Inferior parietal cortex (tissue), 1 donor: Measurements from ENCODE around the gene TMEM80.
"Not testable (repeated sequence)": the region's sequence is repeated elsewhere in the genome, so short reads cannot be mapped to it uniquely, and the experiment has no call there.

Experiments used
- DNase-seq: peaks from one replicate; pipeline ENCODE4 v3.0.0-alpha.2; 2016; ENCODE audit errors: extremely low spot score

The TMEM80 gene

DNA sequence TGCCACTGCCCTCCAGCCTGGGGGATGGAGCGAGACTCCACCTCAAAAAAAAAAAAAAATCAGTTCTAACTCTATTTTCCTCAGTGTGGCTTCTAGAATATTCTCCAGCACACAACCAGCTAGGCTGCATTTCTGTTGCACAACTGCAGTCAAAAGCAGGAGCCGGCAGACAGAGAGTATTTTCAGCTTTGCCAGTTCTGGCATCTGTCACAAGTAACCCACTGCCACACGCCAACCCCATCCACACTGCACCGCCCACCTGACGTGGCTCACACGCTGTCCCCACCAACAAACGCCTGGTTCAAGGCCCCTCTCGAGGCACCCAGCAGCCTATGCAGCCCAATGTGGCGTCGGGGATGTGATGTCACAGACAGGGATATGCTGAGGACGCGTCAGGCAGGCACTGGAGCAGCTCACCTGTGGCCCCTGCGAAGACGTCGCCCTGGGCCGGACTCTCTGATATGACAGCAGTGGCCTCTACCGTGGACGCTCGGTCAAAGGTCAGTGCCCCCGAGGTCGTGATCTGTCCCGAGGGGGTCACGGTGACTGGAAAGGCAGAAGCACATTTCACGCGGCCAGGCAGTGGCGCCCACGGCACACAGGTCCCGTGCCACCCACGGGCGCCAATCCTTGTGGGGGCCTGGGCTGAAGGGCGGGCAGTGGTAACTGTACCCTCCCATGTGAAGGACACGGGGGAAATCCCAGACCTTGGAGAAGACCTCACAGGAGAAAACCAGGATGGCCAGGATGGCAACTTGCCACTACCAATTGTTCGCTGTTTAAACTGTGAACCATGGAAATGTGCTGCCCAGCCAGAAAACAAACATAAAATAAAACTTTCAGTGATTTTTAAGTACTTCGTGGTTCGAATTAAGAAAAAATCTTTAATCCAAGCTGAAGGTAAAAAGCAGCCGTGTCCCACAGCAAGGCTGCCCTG, 16.1 kb upstream of the TMEM80 start:
- DNase-seq: no peak

DNA sequence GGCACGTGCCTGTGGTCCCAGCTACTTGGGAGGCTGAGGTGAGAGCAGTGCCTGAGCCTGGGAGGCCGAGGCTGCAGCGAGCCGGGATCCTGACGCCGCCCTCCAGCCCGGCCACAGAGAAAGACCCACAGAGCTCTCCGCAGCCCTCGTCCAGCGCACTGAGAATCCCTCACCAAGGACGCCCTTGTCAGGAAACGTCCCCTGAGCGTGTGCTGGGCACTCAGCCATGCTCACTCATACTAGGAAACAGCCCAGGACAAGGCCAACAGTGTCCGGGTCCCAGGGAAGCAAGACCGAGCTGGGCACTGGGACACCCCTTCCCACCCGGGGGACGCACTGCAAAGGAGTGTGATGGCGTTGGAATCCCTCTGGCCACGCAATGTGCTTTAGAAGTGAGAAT, 15.1 kb upstream of the TMEM80 start:
- no peak for DNase-seq

DNA sequence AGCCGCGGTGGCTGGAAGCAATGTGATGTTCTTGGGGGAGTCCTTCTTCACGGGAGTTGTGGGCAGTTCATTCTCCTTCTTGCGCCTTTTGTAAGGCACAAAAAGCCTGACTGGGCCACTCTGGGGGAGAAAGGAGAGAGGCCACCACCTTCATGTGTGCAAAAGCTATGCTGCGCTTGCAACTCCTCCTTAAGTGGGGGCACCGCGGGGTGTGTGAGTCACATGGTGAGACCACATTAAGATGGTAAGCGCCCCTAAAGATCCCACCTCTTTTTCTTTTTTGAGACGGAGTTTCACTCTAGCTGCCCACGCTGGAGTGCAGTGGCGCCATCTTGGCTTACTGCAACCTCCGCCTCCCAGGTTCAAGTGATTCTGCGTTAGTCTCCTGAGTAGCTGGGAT, 14.6 kb upstream of the TMEM80 start:
- no peak for DNase-seq

DNA sequence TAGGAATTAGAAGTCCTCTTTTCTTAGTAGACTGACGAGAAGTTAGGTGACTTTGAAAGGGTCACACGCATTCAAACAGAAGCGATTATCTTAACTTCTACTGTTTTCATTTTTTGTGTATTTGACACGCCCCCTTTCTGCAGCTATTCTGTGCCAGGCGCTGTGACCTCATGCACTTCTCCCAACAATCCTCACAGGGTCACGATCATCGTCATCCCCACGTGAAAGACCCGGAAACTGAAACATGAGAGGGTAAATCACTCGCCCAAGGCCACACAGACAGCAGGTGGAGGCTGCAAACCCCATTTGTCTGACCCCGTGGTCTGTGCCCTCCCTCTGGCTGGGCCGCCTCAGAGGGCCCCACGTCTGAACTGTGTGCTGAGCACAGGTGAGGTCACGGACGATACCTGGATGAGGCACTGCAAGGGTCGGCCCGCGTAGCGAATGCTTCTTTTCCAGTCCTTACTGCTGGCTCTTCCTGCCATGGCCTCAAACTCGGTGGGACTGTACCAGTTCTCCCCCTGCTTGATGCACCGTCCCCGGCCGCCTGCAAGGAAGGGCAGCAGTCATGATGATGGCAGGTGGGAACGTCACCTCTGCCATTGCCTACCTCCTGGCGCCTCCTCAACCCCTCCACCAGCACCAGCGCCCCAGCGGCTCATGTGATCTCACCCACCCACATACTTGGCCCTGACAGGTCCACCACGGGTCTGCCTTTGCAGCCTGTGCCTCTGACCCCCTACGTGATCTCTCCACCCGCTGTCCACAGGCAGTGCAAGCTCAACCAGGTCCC, 9.0 kb upstream of the TMEM80 start:
- no peak for DNase-seq

DNA sequence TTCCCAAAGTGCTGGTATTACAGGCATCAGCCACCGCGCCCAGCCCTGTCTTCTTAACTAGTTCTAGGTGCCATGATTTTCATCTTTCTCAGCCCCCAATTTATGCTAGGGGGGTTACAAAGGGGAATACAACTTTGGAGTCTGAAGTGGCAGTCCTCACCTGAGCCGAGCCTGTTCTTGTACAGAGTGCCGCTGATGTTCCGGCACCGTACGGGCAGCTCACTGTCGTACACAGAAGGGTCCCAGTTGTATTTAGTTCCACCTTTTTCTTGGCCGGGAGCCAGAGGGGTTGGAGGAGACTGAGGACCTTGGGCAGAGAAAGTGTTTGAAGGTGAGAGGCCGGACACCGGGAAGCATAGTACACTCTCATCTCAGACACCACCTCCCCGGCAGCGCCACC, 7.9 kb upstream of the TMEM80 start:
- DNase-seq: no peak

DNA sequence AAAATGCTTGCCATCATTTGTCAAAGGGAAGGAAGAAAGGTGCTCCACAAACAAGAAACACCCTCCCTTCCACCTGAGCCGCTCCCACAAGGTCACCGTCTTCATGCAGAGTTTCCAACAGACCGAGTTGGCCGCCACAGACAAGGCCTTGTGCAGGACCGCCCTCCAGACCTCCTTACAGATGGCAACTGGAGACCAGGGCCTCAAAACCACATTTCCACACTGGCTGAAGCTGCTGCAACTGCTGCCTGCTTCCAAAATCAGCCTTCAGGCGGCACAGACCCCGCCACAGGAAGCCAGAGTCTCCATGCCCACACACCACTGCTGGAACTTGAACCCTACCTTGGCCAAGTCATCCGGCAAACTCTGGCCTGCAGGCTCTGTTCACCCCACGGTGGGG, 6.9 kb upstream of the TMEM80 start:
- no peak for DNase-seq

DNA sequence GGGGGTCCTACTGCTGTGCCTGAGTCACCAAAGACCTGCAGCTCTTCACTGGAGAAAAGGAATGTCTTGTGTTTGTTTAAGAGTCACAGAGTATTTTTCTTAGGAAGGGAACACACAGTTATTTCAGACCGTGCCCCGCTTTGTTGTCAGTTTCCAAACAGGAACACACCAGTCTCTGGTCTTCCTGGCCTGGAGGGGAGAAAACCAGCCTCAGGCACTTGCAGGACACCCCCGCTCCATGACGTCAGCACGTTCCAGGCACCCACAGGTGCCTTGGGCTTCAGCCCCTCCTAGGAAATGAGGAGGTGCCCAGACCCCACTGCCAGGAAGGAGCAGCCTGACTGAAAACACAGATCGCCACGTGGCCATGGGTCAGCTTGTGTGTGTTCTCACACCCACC, 6.0 kb upstream of the TMEM80 start:
- no peak for DNase-seq

DNA sequence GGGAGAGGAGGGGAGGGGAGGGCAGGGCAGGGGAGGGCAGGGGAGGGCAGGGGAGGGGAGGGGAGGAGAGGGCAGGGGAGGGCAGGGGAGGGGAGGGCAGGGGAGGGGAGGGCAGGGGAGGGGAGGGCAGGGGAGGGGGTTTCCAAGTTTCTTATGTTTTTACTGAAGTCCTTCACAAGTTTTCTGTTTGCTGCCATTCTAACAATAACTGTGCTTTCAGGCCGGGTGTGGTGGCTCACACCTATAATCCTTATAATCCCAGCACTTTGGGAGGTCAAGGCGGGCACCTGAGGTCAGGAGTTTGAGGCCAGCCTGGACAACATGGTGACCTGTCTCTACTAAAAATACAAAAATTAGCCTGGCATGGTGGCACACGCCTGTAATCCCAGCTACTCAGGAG, 5.4 kb upstream of the TMEM80 start:
- not testable (repeated sequence) for DNase-seq

DNA sequence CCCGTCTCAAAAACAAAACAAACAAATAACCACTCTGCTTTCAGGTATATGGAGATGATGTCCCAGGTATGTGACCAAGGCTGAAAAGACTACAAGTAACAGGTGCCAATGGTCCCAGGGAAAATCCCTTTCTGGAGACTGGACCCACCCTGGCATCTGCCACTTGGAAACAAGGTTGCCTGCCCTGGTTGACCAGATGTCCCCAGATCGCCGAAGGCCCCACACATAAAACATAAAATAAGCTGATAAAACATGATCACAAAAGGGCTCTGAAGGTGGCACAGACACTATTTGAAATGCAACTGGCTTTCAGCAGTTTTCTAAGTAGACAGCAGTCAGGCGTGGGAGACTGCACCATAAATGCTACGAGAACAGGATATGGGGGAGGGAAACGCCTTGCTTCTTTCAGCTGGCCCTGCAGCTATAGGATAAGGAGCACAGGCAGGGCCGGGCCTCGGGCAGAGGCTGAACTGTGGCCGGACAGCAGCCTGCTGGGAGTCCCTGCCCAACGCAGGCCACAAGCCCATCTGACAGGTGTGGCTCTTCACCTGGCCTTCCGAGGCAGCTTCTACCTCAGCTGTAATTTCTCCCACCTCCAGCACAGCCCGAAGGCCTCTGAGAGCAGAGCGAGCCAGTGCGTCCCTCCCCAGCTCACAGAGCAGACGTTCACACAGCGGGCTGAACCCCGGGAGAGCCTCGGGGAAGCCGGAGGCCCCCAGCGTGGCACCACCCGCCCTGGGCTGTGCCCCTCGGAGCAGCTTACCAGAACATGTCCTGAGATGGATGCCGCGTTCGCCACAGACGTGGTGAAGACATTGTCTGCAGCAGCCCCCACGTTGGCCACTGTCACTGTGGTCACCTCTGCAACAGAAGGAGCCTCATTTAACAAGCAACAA, 4.6 kb upstream of the TMEM80 start:
- DNase-seq: no peak

DNA sequence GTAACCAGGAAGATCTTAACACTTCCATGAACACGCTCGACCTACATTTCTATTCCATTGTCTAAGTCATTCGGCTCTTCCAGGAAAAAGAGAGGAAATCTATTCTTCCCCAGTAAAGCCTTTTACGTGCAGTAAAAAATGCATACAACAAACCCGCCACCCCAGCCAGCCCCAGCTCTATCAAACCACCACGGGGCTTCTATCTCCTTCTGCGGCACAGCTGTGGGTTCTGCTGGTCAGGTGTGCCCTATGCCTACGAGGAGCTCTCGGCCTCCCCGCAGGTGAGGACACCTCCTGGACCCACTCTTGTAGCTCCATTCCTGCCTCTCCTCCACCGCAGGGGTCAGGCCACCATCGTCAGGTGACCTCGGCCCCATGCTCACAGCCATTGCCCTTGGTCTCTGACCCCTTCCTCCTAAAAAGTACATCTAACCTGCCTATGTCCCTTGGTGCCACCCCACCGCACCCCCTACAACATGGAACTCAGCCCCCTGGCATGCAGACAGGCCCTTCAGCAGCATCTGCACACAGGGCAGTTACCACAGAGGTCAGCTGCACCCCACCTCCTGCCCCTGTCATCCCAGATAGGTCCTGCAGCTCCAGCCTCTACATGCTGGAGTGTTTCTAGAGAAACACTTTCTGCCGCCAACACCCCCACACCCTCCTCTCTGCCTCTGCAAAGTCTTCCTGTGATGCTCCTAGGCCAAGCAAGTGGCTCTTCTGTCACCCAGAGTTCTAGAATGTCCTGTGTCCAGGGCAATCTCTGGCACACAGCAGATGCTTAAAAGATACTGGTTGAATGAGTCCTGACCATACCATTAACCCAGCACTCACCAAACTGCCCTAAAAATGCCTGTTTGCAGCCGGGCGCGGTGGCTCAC, 3.7 kb upstream of the TMEM80 start:
- no peak for DNase-seq

DNA sequence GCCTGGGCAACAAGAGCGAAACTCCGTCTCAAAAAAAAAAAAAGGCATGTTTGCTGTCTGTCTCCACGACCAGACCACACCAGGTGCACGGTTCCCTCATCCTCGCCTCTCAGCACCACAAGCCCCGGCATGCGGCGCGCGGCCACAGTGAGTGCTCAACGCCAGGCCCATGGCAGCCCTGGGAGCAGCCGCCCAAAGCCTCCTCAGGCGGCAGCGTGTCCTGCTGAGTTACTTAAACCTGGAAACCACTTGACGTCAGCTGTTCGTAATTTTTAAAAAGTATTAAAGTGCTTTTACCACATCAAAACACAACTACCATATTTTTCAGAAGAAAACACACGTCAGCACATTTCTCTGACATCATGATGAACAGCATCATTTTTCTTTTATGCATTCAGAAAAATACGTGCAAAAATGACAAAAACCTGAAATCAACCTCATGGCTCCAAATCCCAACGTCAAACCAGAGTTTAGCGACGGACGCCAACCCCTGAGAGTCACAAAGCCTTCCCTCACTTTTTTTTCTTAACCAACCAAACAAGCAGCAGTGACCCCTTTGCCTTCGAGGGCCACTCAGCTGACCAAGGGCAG, 2.7 kb upstream of the TMEM80 start:
- no peak for DNase-seq

DNA sequence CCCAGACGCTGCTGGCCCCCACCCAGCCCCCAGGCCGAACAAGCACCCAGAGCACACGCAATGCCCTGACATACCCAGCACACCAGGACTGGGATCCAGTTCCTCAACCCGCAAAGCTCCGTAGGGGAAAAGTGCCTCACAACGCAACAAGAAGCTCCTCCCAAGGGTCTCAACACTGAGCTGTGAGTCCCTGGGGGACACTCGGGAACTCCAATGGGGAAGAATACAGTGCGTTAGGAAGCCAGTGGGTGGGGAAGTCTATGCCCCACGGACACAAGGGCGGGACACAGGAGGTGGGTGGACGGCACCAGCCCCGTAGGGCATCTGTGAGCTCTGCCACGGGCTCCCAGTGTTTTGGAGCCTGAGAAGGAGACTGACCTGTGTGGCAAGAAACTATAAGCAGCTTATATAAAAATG, 2.2 kb upstream of the TMEM80 start:
- DNase-seq: no peak

DNA sequence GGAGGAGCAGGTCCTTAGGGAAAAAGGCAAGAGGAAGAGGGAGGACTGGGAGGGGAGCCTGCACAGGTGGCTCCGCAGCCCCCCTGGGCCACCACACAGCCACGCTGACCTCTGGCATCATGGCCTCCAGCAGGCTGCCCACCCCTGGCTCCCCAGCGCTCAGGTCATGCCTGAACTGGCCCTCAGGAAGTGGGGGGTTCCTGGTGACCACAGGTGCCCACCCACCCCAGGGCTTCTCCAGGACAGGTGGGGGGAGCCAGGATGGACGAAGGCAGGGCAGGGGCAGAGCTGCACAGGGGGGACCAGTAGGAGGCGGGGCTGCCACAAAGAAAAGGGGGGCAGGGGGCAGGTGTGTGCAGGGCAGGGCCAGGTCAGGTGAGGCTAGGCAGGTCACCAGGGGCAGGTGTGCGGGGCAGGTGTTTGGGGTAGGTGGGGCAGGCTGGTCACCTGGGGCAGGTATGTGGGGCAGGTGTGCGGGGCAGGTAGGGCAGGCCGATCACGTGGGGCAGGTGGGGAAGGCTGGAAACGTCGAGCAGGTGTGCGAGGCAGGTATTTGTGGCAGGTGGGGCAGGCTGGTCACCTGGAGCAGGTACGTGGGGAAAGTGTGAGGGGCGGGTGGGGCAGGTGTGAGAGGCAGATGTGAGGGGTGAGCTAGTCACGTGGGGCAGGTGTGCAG, 1.6 kb upstream of the TMEM80 start:
- no peak for DNase-seq

DNA sequence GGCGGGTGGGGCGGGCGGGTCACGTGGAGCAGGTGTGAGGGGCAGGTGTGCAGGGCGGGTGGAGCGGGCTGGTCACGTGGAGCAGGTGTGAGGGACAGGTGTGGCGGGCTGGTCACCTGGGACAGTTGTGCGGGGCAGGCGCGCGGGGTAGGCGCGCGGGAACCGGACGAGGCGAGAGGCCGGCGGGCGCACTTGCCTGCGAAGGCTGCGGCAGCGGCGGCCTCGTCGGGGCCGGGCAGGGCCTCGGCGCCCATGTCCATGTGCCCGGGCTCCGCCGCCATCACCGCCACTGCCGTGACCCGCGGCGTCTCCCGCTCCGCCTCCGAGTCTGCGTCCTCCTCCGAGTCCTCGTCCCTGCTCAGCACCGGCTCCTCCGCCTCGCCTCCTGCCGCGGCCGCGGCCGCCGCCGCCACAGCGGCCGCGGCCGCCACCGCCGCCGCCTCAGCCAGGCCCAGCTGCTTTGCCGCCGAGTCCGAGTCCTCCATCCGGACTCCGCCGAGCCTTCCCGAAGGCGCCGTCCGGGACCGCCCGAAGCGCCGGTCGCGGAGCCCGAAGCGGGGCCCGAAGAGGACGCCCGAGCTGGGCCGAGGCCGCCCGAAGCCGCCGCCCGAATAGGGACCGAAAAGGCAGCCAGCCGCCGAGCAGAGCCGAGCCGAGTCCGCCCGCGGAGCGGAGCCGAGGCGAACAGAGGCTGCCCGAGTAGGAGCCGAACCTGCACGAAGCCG, 891 bp upstream of the TMEM80 start, which contains the start of gene DEAF1:
Gene DEAF1, minus strand, starts transcription at position 660 of the 725 bp plus-strand sequence. Its CDS starts 175 bp downstream, at position 485.
- peak; percentile 95 for DNase-seq

DNA sequence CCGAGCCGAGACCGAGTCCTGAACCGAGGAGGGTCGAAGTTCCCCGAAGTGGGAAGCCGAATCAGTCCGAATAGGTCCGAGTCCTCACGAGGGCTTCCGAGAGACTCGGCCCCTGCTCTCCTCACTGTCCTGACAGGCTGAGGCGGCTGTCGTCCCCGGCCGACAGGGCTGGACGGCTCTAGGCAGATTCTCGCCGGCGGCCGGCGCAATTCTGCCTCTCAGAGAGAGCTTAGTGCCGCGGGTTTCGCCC, 403 bp upstream of the TMEM80 start:
- DNase-seq: no peak

DNA sequence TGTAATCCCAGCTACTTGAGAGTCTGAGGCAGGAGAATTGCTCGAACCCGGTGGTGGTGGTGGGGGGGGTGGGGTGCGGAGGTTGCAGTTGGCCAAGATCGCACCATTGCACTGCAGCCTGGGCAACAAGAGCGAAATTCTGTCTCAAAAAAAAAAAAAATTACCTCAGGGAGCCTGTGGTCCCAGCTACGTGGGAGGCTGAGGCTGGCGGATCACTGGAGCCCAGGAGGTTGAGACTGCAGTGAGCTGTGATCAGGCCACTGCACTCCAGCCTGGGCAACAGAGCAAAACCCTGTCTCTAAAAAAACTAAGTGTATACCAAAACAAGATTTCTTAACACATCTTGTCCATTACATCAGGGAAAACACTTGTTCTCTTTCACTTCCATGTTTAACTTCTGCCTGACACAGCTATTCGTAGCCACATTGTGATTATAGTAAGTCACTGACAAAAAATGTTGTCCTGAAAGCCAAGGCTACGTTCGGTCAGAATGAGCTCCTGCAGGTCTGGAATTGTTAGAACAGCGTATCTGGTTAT, 1.4 kb downstream of the TMEM80 start:
- no peak for DNase-seq

DNA sequence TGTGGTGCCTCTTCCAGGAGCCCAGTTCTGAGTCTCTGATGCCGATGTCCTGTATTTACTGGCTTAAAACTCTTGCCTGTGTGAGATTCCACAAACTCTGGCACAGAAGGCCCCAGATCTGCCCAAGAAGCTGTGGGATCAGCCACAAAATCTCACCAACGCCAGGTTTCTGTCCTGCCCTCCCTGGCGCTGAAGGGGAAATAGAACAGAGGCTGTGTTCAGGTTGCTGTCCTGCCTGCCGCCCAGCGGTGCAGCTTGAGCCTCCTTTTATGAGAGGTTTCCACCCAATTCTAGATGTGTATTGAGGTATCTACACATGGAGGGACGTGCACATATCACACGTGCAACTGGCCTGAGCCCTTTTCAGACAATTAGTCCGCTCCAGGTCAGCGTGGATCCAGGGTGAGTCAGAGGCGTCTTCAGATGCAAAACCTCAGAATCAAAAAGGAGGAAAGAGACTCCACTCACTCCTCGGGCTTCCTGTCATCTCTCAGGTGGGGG, 2.2 kb downstream of the TMEM80 start:
- DNase-seq: no peak

DNA sequence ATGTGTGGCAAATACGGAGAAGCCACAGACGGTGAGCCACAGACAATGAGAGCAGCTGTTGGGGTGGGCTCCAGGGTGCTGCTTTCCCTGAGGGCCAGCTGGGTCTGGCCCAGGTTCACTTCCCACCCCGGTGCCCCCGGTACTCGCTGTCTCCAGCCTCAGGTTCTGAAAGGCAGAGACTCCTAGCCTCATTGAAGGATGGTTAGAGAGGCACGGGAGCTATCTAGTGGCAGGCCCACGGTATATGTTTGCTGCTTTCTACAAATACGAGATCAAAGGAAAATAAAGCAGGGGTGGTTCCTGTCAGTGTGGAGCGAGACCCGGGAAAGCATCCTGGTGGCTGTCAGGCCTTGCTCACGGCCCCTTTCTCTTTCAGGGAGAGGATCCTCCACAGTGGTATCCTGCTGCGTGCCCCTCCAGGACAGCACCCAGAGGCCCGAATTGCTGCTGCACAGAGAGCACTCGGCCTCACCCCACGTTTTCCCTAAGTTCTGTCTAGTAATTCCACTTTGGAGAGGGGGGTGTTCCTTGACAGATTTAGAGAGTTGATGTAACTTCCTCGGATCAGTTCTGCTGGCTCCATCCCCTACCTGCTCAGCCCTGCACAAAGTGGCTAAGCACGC, 3.0 kb downstream of the TMEM80 start:
- no peak for DNase-seq

DNA sequence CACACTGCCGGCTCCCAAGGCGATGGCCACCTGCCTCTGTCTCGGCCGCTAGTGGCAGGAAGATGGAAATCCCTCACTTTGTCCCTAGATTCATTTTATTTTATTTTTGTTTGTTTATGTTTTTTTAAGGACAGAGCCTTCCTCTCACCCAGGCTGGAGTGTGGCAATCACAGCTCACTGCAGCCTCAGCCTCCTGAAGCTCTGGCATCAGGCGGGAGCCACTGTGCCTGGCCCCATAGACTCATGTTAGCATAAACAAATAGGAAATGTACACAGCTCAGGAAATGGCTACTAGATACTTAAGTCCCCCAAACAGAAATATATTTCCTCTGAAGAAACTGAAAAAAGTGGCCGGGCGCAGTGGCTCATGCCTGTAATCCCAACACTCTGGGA, 3.5 kb downstream of the TMEM80 start:
- no peak for DNase-seq
